ENCODE measurements around the gene AFTPH. TPM values are rescaled to one million over a fixed set of nuclear protein-coding genes. Genes with fewer than 3 reads are reported as not detected.

The AFTPH gene
- total RNA-seq, 1 experiment from 2014 or later, result 17.9 TPM

GRCh38 chr2:64537991-64538390 is 13.9 kb downstream of the AFTPH start:
- DNase-seq (ENCODE audit: low read depth, low spot score), result no peak
- no TSS peak for BruUV-seq (replicated peaks)
- Histone ChIP-seq H3K9me3 (ENCODE audit: control insufficient read depth, insufficient read depth, low read depth, low read length) (no peaks in the 10 kb centered on the region), H3K27me3 (ENCODE audit: control insufficient read depth, insufficient read depth, low read length) (no peaks in the 10 kb centered on the region), H3K4me1 (ENCODE audit: control insufficient read depth, insufficient read depth, low read length) (peaks cover 7% of the 10 kb centered on the region; the same call in 1 of the 2 replicates), H3K4me3 (ENCODE audit: low read depth in 2 of 2, low read length in 2 of 2) (no peak overlapping the region), H3K36me3 (ENCODE audit: control insufficient read depth, insufficient read depth, low read length) (no peaks in the 10 kb centered on the region), H3K27ac (ENCODE audit: low read length) (no peak overlapping the region)
- no peak for ATAC-seq
- POLR2A ChIA-PET, result no interaction called here
- CTCF ChIA-PET, result no interaction called here
- in situ Hi-C loops (cut with HindIII; ENCODE audit: low pct_unique_long_range_greater_than_20kb, low sequenced_read_pairs), result no loop called here
- no peak for TF ChIP-seq TCF7L2 (IDR thresholded peaks at IDR 0.05; ENCODE audit: low read depth, low read length)
- intact Hi-C loops (cut with micrococcal nuclease; ENCODE audit: unreplicated experiment), result no loop called here

GRCh38 chr2:64538764-64539433 is 14.8 kb downstream of the AFTPH start:
- Histone ChIP-seq H3K27me3 (ENCODE audit: control insufficient read depth, insufficient read depth, low read length) (no peaks in the 10 kb centered on the region), H3K9me3 (ENCODE audit: control insufficient read depth, insufficient read depth, low read depth, low read length) (no peaks in the 10 kb centered on the region), H3K36me3 (ENCODE audit: control insufficient read depth, insufficient read depth, low read length) (no peaks in the 10 kb centered on the region), H3K4me1 (ENCODE audit: control insufficient read depth, insufficient read depth, low read length) (peaks cover 7% of the 10 kb centered on the region; the same call in 1 of the 2 replicates), H3K4me3 (ENCODE audit: low read depth in 2 of 2, low read length in 2 of 2) (no peak overlapping the region), H3K27ac (ENCODE audit: low read length) (no peak overlapping the region)
- BruUV-seq (replicated peaks), result no TSS peak
- in situ Hi-C loops (cut with HindIII; ENCODE audit: low pct_unique_long_range_greater_than_20kb, low sequenced_read_pairs) (no loop called here), intact Hi-C loops (cut with micrococcal nuclease; ENCODE audit: unreplicated experiment) (no loop called here)
- no peak for TF ChIP-seq POLR2AphosphoS5 (IDR thresholded peaks at IDR 0.05; ENCODE audit: low read depth, low read length)
- TF ChIP-seq SIN3A (IDR thresholded peaks at IDR 0.05; ENCODE audit: borderline replicate concordance, insufficient read depth, low read depth, low read length), result no peak
- TF ChIP-seq, protein P1, sequence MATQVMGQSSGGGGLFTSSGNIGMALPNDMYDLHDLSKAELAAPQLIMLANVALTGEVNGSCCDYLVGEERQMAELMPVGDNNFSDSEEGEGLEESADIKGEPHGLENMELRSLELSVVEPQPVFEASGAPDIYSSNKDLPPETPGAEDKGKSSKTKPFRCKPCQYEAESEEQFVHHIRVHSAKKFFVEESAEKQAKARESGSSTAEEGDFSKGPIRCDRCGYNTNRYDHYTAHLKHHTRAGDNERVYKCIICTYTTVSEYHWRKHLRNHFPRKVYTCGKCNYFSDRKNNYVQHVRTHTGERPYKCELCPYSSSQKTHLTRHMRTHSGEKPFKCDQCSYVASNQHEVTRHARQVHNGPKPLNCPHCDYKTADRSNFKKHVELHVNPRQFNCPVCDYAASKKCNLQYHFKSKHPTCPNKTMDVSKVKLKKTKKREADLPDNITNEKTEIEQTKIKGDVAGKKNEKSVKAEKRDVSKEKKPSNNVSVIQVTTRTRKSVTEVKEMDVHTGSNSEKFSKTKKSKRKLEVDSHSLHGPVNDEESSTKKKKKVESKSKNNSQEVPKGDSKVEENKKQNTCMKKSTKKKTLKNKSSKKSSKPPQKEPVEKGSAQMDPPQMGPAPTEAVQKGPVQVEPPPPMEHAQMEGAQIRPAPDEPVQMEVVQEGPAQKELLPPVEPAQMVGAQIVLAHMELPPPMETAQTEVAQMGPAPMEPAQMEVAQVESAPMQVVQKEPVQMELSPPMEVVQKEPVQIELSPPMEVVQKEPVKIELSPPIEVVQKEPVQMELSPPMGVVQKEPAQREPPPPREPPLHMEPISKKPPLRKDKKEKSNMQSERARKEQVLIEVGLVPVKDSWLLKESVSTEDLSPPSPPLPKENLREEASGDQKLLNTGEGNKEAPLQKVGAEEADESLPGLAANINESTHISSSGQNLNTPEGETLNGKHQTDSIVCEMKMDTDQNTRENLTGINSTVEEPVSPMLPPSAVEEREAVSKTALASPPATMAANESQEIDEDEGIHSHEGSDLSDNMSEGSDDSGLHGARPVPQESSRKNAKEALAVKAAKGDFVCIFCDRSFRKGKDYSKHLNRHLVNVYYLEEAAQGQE (IDR thresholded peaks at IDR 0.05; ENCODE audit: insufficient read depth in 1 of 2, low read depth in 2 of 2, low read length in 1 of 2), result no peak
- TF ChIP-seq, protein P2, sequence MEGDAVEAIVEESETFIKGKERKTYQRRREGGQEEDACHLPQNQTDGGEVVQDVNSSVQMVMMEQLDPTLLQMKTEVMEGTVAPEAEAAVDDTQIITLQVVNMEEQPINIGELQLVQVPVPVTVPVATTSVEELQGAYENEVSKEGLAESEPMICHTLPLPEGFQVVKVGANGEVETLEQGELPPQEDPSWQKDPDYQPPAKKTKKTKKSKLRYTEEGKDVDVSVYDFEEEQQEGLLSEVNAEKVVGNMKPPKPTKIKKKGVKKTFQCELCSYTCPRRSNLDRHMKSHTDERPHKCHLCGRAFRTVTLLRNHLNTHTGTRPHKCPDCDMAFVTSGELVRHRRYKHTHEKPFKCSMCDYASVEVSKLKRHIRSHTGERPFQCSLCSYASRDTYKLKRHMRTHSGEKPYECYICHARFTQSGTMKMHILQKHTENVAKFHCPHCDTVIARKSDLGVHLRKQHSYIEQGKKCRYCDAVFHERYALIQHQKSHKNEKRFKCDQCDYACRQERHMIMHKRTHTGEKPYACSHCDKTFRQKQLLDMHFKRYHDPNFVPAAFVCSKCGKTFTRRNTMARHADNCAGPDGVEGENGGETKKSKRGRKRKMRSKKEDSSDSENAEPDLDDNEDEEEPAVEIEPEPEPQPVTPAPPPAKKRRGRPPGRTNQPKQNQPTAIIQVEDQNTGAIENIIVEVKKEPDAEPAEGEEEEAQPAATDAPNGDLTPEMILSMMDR (IDR thresholded peaks at IDR 0.05), result no peak
- no peak for TF ChIP-seq TCF7L2 (IDR thresholded peaks at IDR 0.05; ENCODE audit: low read depth, low read length)
- ATAC-seq (no peak), DNase-seq (ENCODE audit: low read depth, low spot score) (no peak)
- POLR2A ChIA-PET, result no interaction called here
- CTCF ChIA-PET, result no interaction called here

- ATAC-seq (no peak), DNase-seq (ENCODE audit: low read depth, low spot score) (no peak)
- POLR2A ChIA-PET, result interaction anchor here (0.7 kb wide), 1 partner anchor 18 kb away, joined by 3 read pairs; no protein-coding TSS in a partner anchor
- intact Hi-C loops (cut with micrococcal nuclease; ENCODE audit: unreplicated experiment) (no loop called here), in situ Hi-C loops (cut with HindIII; ENCODE audit: low pct_unique_long_range_greater_than_20kb, low sequenced_read_pairs) (no loop called here)
- Histone ChIP-seq H3K27me3 (ENCODE audit: control insufficient read depth, insufficient read depth, low read length) (no peaks in the 10 kb centered on the region), H3K4me3 (ENCODE audit: low read depth in 2 of 2, low read length in 2 of 2) (no peak overlapping the region), H3K9me3 (ENCODE audit: control insufficient read depth, insufficient read depth, low read depth, low read length) (no peaks in the 10 kb centered on the region), H3K36me3 (ENCODE audit: control insufficient read depth, insufficient read depth, low read length) (no peaks in the 10 kb centered on the region), H3K4me1 (ENCODE audit: control insufficient read depth, insufficient read depth, low read length) (peaks cover 7% of the 10 kb centered on the region; the same call in 1 of the 2 replicates), H3K27ac (ENCODE audit: low read length) (no peak overlapping the region)
- BruUV-seq (replicated peaks), result no TSS peak
- TF ChIP-seq SIN3A (IDR thresholded peaks at IDR 0.05; ENCODE audit: borderline replicate concordance, insufficient read depth, low read depth, low read length) (no peak), POLR2AphosphoS5 (IDR thresholded peaks at IDR 0.05; ENCODE audit: low read depth, low read length) (no peak), TCF7L2 (IDR thresholded peaks at IDR 0.05; ENCODE audit: low read depth, low read length) (no peak)
- TF ChIP-seq, protein P1 (IDR thresholded peaks at IDR 0.05; ENCODE audit: insufficient read depth in 1 of 2, low read depth in 2 of 2, low read length in 1 of 2), result no peak
- TF ChIP-seq, protein P2 (IDR thresholded peaks at IDR 0.05), result no peak
- CTCF ChIA-PET, result interaction anchor here (0.5 to 0.6 kb wide), 2 partner anchors 45 to 299 kb away, joined by 3 read pairs; no protein-coding TSS in a partner anchor
Measured at GRCh38 chr2:64540615-64541014, 16.5 kb downstream of the AFTPH start.
